DMS114 treated with DMSO at 0.1 percent for 48 hours (cell line): ENCODE results near the gene ARAP3.

ENCODE experiments used
- DNase-seq: peaks from one replicate; lab custom pipeline; 2025; ENCODE audit not compliant: unreplicated experiment; lab: John Stamatoyannopoulos, UW

Gene ARAP3

GRCh38 chr5:141701360-141702119 is 19.5 kb upstream of the ARAP3 start:
- no peak for DNase-seq

GRCh38 chr5:141697586-141697985 is 15.6 kb upstream of the ARAP3 start:
- no peak for DNase-seq

- no peak for DNase-seq
Measured at GRCh38 chr5:141696431-141696830, 14.4 kb upstream of the ARAP3 start.

- DNase-seq, result no peak
Measured at GRCh38 chr5:141695627-141696215, 13.7 kb upstream of the ARAP3 start.

- DNase-seq, result no peak
Measured at GRCh38 chr5:141694479-141694878, 12.4 kb upstream of the ARAP3 start.

- DNase-seq, result no peak
Measured at GRCh38 chr5:141692919-141693725, 11.1 kb upstream of the ARAP3 start.

GRCh38 chr5:141692533-141692888 is 10.5 kb upstream of the ARAP3 start:
- no peak for DNase-seq

- DNase-seq, result peak; percentile 82
Measured at GRCh38 chr5:141691867-141692532, 10.0 kb upstream of the ARAP3 start.

- no peak for DNase-seq
Measured at GRCh38 chr5:141691286-141691866, 9.3 kb upstream of the ARAP3 start.

- no peak for DNase-seq
Measured at GRCh38 chr5:141686648-141687416, 4.8 kb upstream of the ARAP3 start.

- no peak for DNase-seq
Measured at GRCh38 chr5:141685591-141685990, 3.6 kb upstream of the ARAP3 start.

GRCh38 chr5:141683596-141684141 is 1.6 kb upstream of the ARAP3 start:
- no peak for DNase-seq

GRCh38 chr5:141681295-141681694 is 735 bp downstream of the ARAP3 start:
- DNase-seq, result no peak

GRCh38 chr5:141680751-141681201 is 1.3 kb downstream of the ARAP3 start:
- DNase-seq, result no peak

- DNase-seq, result no peak
Measured at GRCh38 chr5:141680178-141680577, 1.9 kb downstream of the ARAP3 start.

- no peak for DNase-seq
Measured at GRCh38 chr5:141677415-141677814, 4.6 kb downstream of the ARAP3 start.

GRCh38 chr5:141675672-141676071 is 6.4 kb downstream of the ARAP3 start:
- no peak for DNase-seq

- DNase-seq, result no peak
Measured at GRCh38 chr5:141674747-141675146, 7.3 kb downstream of the ARAP3 start.

GRCh38 chr5:141672841-141673813 is 8.9 kb downstream of the ARAP3 start:
- no peak for DNase-seq
